CD4-positive, alpha-beta memory T cell (primary cell): Measurements from ENCODE around the gene ABHD12B. TPM values are rescaled to one million over a fixed set of nuclear protein-coding genes. Genes with fewer than 3 reads are reported as not detected.

Source experiments
- CTCF ChIA-PET: fragments of 350-600 bp; sonication (Branson Sonifier 250); formaldehyde crosslinking; loops from one replicate; lab custom pipeline; 2021; ENCODE audit warnings: inconsistent platforms; ENCODE audit not compliant: partially characterized antibody; lab: Charles Lee
- POLR2A ChIA-PET: fragments of 350-600 bp; sonication (Branson Sonifier 250); formaldehyde crosslinking; loops from one replicate; lab custom pipeline; 2021; ENCODE audit not compliant: partially characterized antibody; lab: Charles Lee
- DNase-seq, 5 donors: peaks; one replicate each; pipeline versions ENCODE4 v3.0.0 to v3.0.0-alpha.2; 2020 to 2022; ENCODE audit warnings: mixed read lengths in 1 of 5
- H3K27ac ChIP-seq: one replicate; pipeline ENCODE4 v1.7.0; 2013; ENCODE audit warnings: low read depth, low read length
- H3K27me3 ChIP-seq: 2 replicates; pipeline ENCODE4 v1.7.0; 2013; ENCODE audit warnings: mild to moderate bottlenecking, low read length, moderate library complexity; ENCODE audit not compliant: insufficient read depth
- H3K36me3 ChIP-seq: 2 replicates; pipeline ENCODE4 v1.7.0; 2013; ENCODE audit warnings: mild to moderate bottlenecking, low read length, moderate library complexity; ENCODE audit not compliant: insufficient read depth
- H3K4me1 ChIP-seq: 2 replicates; pipeline ENCODE4 v1.7.0; 2013; ENCODE audit warnings: mild to moderate bottlenecking, low read length, moderate library complexity; ENCODE audit not compliant: insufficient read depth
- H3K4me3 ChIP-seq, 2 donors: one replicate each; pipeline ENCODE4 v1.7.0; 2013; ENCODE audit warnings: low read length in 2 of 2, mild to moderate bottlenecking in 1 of 2
- H3K9me3 ChIP-seq, 2 donors: one replicate each; pipeline ENCODE4 v1.7.0; 2013; ENCODE audit warnings: low read length in 2 of 2, control low read depth in 1 of 2; ENCODE audit not compliant: control insufficient read depth in 1 of 2
- H3K27ac Mint-ChIP-seq, 7 donors: one replicate each; pipeline ENCODE4 v1.8.0; 2020 to 2021; ENCODE audit warnings: mixed read lengths in 7 of 7, mild to moderate bottlenecking in 6 of 7, inconsistent platforms in 3 of 7, moderate library complexity in 3 of 7
- H3K27me3 Mint-ChIP-seq, 2 donors: one replicate each; pipeline ENCODE4 v1.8.0; 2020 to 2021; ENCODE audit warnings: mixed read lengths in 2 of 2
- H3K36me3 Mint-ChIP-seq, 2 donors: one replicate each; pipeline ENCODE4 v1.8.0; 2020 to 2021; ENCODE audit warnings: mixed read lengths in 2 of 2, inconsistent platforms in 1 of 2, mild to moderate bottlenecking in 1 of 2
- H3K4me1 Mint-ChIP-seq, 4 donors: one replicate each; pipeline ENCODE4 v1.8.0; 2020 to 2021; ENCODE audit warnings: mixed read lengths in 4 of 4, mild to moderate bottlenecking in 1 of 4
- H3K4me3 Mint-ChIP-seq, 8 donors: one replicate each; pipeline ENCODE4 v1.8.0; 2020 to 2021; ENCODE audit warnings: mixed read lengths in 8 of 8, mild to moderate bottlenecking in 7 of 8, moderate library complexity in 6 of 8, inconsistent platforms in 3 of 8
- H3K9me3 Mint-ChIP-seq, 8 donors: one replicate each; pipeline ENCODE4 v1.8.0; 2020 to 2021; ENCODE audit warnings: mixed read lengths in 8 of 8, mild to moderate bottlenecking in 5 of 8, inconsistent platforms in 3 of 8, moderate library complexity in 1 of 8
- intact Hi-C: fragments of 100-400 bp; cut with micrococcal nuclease; formaldehyde crosslinking; loops from one replicate; pipeline ENCODE4 v1.15.1; 2023
- polyA plus RNA-seq, 2 donors: library from polyadenylated mRNA; unstranded; fragments of 300-500 nt; fragmentation: Illumina TruSeq; gene quantifications; one replicate each; pipeline ENCODE4 v1.2.3, GENCODE V29; 2021
- total RNA-seq, 2 experiments: library from RNA; stranded (reverse); gene quantifications; one replicate each; pipeline ENCODE4 v1.2.3, GENCODE V29; 2021

Gene ABHD12B
- total and polyA plus RNA-seq, 4 experiments from 2014 or later = not detected

DNA sequence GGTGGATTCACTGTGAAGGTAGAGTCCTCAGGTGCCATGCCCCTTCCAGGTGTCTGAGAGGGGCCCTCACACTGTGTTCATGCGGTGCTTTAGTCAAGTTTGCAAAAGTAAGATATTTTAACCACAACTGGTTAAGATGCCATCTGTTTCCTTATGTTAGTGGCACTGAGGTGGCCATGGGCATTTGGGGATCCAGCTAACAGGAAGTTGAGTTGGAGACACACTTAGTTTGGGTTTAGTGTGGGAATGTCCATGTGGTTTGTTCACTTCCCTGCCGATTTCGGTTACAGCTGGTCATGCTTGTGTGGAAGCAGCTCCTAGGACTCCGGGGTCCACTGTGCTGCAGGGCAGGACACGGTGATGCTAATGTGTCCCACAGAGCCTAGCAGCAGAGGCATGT lies 17.3 kb upstream of the ABHD12B start:
- intact Hi-C loops = no loop called here
- H3K4me3 Mint-ChIP-seq = peak overlapping the region in 1 of 8 donors; percentile 52

DNA sequence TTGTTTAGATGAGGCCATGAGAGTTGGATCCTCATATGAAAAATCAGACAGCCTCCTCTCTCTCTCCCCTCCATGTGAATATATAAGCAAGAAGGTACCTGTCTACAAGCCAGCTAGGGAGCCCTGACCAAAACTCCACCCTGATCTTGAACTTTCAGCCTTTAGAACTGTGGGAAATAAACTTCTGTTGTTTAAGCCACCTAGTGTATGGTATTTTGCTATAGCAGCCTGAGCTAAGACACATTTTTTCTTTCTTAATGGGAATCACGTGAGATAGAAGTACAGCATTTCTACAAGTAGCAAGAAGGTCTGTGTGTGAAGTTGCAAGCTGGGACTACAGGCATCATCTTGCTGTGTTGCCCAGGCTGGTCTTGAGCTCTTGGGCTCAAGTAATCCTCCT lies 16.3 kb upstream of the ABHD12B start:
- Mint-ChIP-seq H3K4me1 (peaks cover 4 to 14% (median 8%) of the 10 kb centered on the region in 4 donors), H3K9me3 (peaks cover 0 to 2% (median 0%) of the 10 kb centered on the region in 8 donors), H3K27ac (no peak overlapping the region), H3K27me3 (no peaks in the 10 kb centered on the region), H3K4me3 (no peak overlapping the region), H3K36me3 (no peaks in the 10 kb centered on the region)
- Histone ChIP-seq H3K36me3 (no peaks in the 10 kb centered on the region), H3K27me3 (no peaks in the 10 kb centered on the region), H3K4me1 (peaks cover 13% of the 10 kb centered on the region), H3K4me3 (no peak overlapping the region), H3K27ac (no peak overlapping the region), H3K9me3 (no peaks in the 10 kb centered on the region)
- intact Hi-C loops = no loop called here
- DNase-seq = no peak
- CTCF ChIA-PET = interaction anchor here (0.7 to 9.0 kb wide), 5 partner anchors 33 to 468 kb away, joined by 3 to 225 read pairs (median 3); no protein-coding TSS in a partner anchor
- POLR2A ChIA-PET = interaction anchor here (0.6 kb wide), 1 partner anchor 24 kb away, joined by 3 read pairs; no protein-coding TSS in a partner anchor

More for the DNA sequence above, 17.3 kb upstream of the ABHD12B start:
- H3K4me1 Mint-ChIP-seq = peaks cover 1 to 6% (median 4%) of the 10 kb centered on the region in 4 donors
- no peak for DNase-seq
- Histone ChIP-seq H3K9me3 (no peaks in the 10 kb centered on the region), H3K4me1 (peaks cover 5% of the 10 kb centered on the region), H3K27ac (no peak overlapping the region), H3K4me3 (no peak overlapping the region), H3K27me3 (no peaks in the 10 kb centered on the region), H3K36me3 (no peaks in the 10 kb centered on the region)
- ChIA-PET CTCF (interaction anchor here (1.3 to 9.0 kb wide), 3 partner anchors 58 to 79 kb away, joined by 3 to 225 read pairs (median 3); no protein-coding TSS in a partner anchor), POLR2A (no interaction called here)
- H3K9me3 Mint-ChIP-seq = peaks cover 0 to 2% (median 0%) of the 10 kb centered on the region in 8 donors
- H3K36me3 Mint-ChIP-seq = no peaks in the 10 kb centered on the region
- H3K27ac Mint-ChIP-seq = no peak overlapping the region
- no peaks in the 10 kb centered on the region for H3K27me3 Mint-ChIP-seq

DNA sequence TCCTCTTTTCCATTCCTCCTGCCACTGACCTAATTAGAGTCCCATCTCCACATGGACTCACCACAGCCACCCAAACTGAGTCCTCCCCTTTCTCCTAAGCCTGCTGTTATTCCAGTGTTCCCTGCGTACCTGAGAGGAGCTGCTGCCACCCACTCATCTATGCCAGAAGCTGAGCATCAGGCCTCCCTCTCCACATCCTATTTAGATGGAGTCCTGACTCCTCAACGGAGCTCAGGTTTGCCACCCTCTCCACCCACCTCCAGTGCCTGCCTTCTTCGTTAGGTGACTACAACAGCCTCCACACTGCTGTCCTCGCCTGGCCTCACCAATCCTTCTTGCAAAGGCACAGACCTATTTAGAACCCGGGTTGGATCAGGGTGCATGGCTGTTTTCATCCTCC lies 15.2 kb upstream of the ABHD12B start:
- Mint-ChIP-seq H3K27me3 (no peaks in the 10 kb centered on the region), H3K4me3 (no peak overlapping the region)

DNA sequence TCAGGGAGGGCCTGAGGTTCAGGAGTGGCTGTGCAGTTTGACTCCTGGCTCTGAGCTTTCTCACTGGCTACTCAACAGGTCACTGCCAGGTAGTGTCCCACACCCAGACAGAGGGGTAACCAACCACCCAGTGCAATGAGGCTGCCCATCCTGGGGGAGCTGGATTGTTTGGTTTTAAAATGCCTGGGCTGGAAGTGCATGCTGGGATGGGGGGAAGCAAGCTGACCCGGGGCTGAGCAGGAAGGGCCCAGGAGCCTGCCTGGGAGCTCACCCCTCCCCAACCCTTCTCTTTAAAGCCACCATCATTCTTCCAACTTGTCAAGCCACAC lies 12.6 kb upstream of the ABHD12B start:
- Histone ChIP-seq H3K27ac (no peak overlapping the region), H3K27me3 (no peaks in the 10 kb centered on the region), H3K4me1 (peaks cover 13% of the 10 kb centered on the region), H3K36me3 (no peaks in the 10 kb centered on the region), H3K9me3 (no peaks in the 10 kb centered on the region), H3K4me3 (peak overlapping the region in 1 of 2 donors; percentile 84)
- Mint-ChIP-seq H3K9me3 (peaks cover 0 to 2% (median 0%) of the 10 kb centered on the region in 8 donors), H3K4me1 (peaks cover 2 to 16% (median 8%) of the 10 kb centered on the region in 4 donors), H3K4me3 (peak overlapping the region; percentile 51 to 95 (median 94)), H3K36me3 (no peaks in the 10 kb centered on the region), H3K27ac (peak overlapping the region; percentile 8 to 78 (median 67)), H3K27me3 (no peaks in the 10 kb centered on the region)
- DNase-seq = no peak
- intact Hi-C loops = no loop called here
- ChIA-PET CTCF (interaction anchor here (0.8 to 9.0 kb wide), 34 partner anchors 8 to 538 kb away, joined by 3 to 225 read pairs (median 14); partner anchors contain the start of gene ABHD12B), POLR2A (interaction anchor here (0.6 to 3.4 kb wide), 12 partner anchors 8 to 547 kb away, joined by 3 to 48 read pairs (median 5); partner anchors contain the start of genes DMAC2L, L2HGDH, NIN and TMX1)

More for the DNA sequence above, 15.2 kb upstream of the ABHD12B start:
- Histone ChIP-seq H3K4me1 (peaks cover 13% of the 10 kb centered on the region), H3K27me3 (no peaks in the 10 kb centered on the region), H3K9me3 (no peaks in the 10 kb centered on the region), H3K27ac (no peak overlapping the region), H3K36me3 (no peaks in the 10 kb centered on the region), H3K4me3 (no peak overlapping the region)
- Mint-ChIP-seq H3K4me1 (peaks cover 4 to 16% (median 8%) of the 10 kb centered on the region in 4 donors), H3K9me3 (peaks cover 0 to 2% (median 0%) of the 10 kb centered on the region in 8 donors), H3K27ac (peak overlapping the region in 1 of 7 donors; percentile 13), H3K36me3 (no peaks in the 10 kb centered on the region)
- intact Hi-C loops = no loop called here
- ChIA-PET POLR2A (no interaction called here), CTCF (interaction anchor here (0.7 to 9.0 kb wide), 5 partner anchors 70 to 1472 kb away, joined by 3 to 225 read pairs (median 6); no protein-coding TSS in a partner anchor)
- DNase-seq = no peak

DNA sequence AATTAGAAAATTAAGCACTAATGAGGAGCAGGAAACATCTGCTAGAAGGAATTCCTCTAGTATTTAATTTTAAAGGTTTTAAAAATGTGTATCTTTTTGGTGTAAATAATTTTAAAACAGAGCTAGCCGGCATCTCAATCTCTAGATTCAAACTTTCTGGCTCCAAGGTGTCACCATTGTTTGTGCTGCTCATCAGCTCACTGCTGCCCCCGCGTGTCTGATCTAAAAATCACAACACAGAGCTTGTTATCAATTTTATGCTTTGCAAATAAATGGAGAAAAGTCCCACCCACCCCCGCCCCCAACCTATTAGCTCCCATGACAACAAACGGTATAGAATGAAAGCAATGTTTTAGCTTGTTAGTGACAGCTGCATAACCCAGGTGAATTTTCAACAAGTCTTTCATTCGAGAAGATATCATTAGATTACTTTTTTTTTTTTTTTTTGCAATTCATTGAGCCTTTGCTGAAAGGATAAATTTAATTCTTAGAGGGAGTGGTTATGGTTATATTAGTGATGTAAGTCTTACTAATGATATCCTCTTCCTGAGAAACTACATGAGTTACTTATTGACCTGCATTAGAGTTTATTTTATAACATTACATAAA lies 11.3 kb upstream of the ABHD12B start:
- intact Hi-C loops = loop anchor here (1.0 to 5.0 kb wide), 7 partner anchors 29 to 540 kb away; partner anchors contain the start of gene NIN
- peak overlapping the region; percentile 67 to 84 for H3K4me3 ChIP-seq

DNA sequence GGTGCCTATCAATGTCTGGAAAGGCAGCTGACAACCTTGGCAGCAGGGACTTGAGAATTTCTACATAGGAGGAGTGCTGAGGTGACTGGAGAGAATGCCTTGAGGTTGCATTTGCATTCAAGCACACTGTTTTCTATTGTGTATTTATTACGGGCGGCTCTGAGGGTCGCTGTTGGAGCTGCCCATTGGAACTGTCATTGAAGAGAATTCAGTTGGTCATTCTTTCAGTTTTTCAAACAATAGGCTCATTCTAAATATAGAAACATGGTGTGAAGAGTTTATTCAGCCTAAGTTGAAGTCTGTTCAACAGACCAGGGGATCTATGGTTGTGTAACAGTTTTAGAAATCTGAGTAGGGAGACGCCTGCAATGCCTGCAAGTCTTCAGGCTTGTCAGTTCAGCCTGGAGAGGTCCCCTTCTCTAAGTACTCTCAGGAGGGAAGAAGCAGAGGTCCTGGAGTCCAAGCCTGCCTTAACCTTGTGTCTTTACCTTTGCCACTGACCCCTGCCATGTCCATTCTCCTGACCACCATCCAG lies 9.8 kb upstream of the ABHD12B start:
- ChIA-PET CTCF (interaction anchor here (0.9 to 9.0 kb wide), 15 partner anchors 11 to 319 kb away, joined by 3 to 225 read pairs (median 27); no protein-coding TSS in a partner anchor), POLR2A (no interaction called here)
- H3K27me3 ChIP-seq = no peaks in the 10 kb centered on the region
- H3K36me3 ChIP-seq = no peaks in the 10 kb centered on the region
- Mint-ChIP-seq H3K4me3 (no peak overlapping the region), H3K36me3 (no peaks in the 10 kb centered on the region), H3K4me1 (peaks cover 2 to 16% (median 10%) of the 10 kb centered on the region in 4 donors), H3K27me3 (peaks cover 3 to 6% of the 10 kb centered on the region in 2 donors), H3K9me3 (peaks cover 0 to 2% (median 0%) of the 10 kb centered on the region in 8 donors), H3K27ac (no peak overlapping the region)
- DNase-seq = no peak
- no peaks in the 10 kb centered on the region for H3K9me3 ChIP-seq
- no peak overlapping the region for H3K4me3 ChIP-seq
- no peak overlapping the region for H3K27ac ChIP-seq
- H3K4me1 ChIP-seq = peaks cover 13% of the 10 kb centered on the region
- intact Hi-C loops = loop anchor here (5.0 kb wide), 1 partner anchor 125 kb away; no protein-coding TSS in a partner anchor

More for the DNA sequence above, 11.3 kb upstream of the ABHD12B start:
- Histone ChIP-seq H3K4me1 (peaks cover 13% of the 10 kb centered on the region), H3K27ac (peak overlapping the region; percentile 40), H3K36me3 (no peaks in the 10 kb centered on the region), H3K27me3 (no peaks in the 10 kb centered on the region), H3K9me3 (no peaks in the 10 kb centered on the region)
- Mint-ChIP-seq H3K36me3 (no peaks in the 10 kb centered on the region), H3K27me3 (no peaks in the 10 kb centered on the region), H3K9me3 (peaks cover 0 to 2% (median 0%) of the 10 kb centered on the region in 8 donors), H3K4me1 (peaks cover 2 to 16% (median 9%) of the 10 kb centered on the region in 4 donors), H3K4me3 (peak overlapping the region; percentile 88 to 95 (median 94)), H3K27ac (peak overlapping the region; percentile 78 to 93 (median 91))
- peak; percentile 82 to 89 (median 86) for DNase-seq
- ChIA-PET POLR2A (interaction anchor here (1.0 to 3.4 kb wide), 16 partner anchors 9 to 380 kb away, joined by 3 to 48 read pairs (median 5); partner anchors contain the start of genes NIN and TMX1), CTCF (interaction anchor here (0.6 to 9.0 kb wide), 68 partner anchors 7 to 1168 kb away, joined by 3 to 225 read pairs (median 6); partner anchors contain the start of genes ABHD12B and MAP4K5)
